Caco-2 (cell line): ENCODE measurements around the gene KCNG3. TPM values are rescaled to one million over a fixed set of nuclear protein-coding genes. Genes with fewer than 3 reads are reported as not detected.

Source experiments
- BruUV-seq: library from RNA; stranded (reverse); fragments of 400-500 nt; replicated peaks from 2 replicates; lab custom pipeline; 2021; lab: Mats Ljungman, UMichigan
- CTCF ChIA-PET: fragments of 300-600 bp; sonication (Branson Sonifier 250); formaldehyde crosslinking; loops from one replicate; lab custom pipeline; 2022; ENCODE audit warnings: antibody characterized with exemption; lab: Charles Lee
- POLR2A ChIA-PET: fragments of 300-600 bp; sonication (Branson Sonifier 250); formaldehyde crosslinking; loops from one replicate; lab custom pipeline; 2022; ENCODE audit warnings: antibody characterized with exemption; lab: Charles Lee
- DNase-seq, 2 experiments: peaks; one replicate each; pipeline versions ENCODE4 v3.0.0 to v3.0.0-alpha.2; 2020 to 2022
- H3K27me3 ChIP-seq: replicated peaks from 2 replicates; pipeline ENCODE4 v1.6.0; 2011; ENCODE audit warnings: low read length; ENCODE audit not compliant: control insufficient read depth, insufficient read depth
- H3K36me3 ChIP-seq: 2 replicates; pipeline ENCODE4 v1.5.1; 2011; ENCODE audit warnings: low read length; ENCODE audit not compliant: control insufficient read depth, insufficient read depth
- H3K4me1 ChIP-seq: fragments of 250-450 bp; sonication (Bioruptor Pico); 2 replicates; pipeline ENCODE4 v1.5.1; 2020; ENCODE audit warnings: mild to moderate bottlenecking
- H3K4me3 ChIP-seq: 2 replicates; pipeline ENCODE4 v1.5.1; 2011; ENCODE audit warnings: low read depth, mild to moderate bottlenecking, control low read depth, low read length
- H3K9me3 ChIP-seq: fragments of 250-450 bp; sonication (Bioruptor Pico); 2 replicates; pipeline ENCODE4 v1.5.1; 2020; ENCODE audit warnings: mild to moderate bottlenecking, moderate library complexity
- H3K27ac Mint-ChIP-seq: one replicate; pipeline ENCODE4 v1.8.0; 2022; ENCODE audit warnings: mixed read lengths; ENCODE audit not compliant: unreplicated experiment
- H3K27me3 Mint-ChIP-seq: one replicate; pipeline ENCODE4 v1.8.0; 2022; ENCODE audit warnings: mixed read lengths; ENCODE audit not compliant: insufficient read depth, unreplicated experiment
- H3K36me3 Mint-ChIP-seq: one replicate; pipeline ENCODE4 v1.8.0; 2022; ENCODE audit warnings: mild to moderate bottlenecking, mixed read lengths; ENCODE audit not compliant: insufficient read depth, unreplicated experiment
- H3K4me1 Mint-ChIP-seq: one replicate; pipeline ENCODE4 v1.8.0; 2022; ENCODE audit warnings: low read depth, mixed read lengths; ENCODE audit not compliant: unreplicated experiment
- H3K4me3 Mint-ChIP-seq: one replicate; pipeline ENCODE4 v1.8.0; 2022; ENCODE audit warnings: mild to moderate bottlenecking, moderate library complexity, mixed read lengths; ENCODE audit not compliant: unreplicated experiment
- H3K9me3 Mint-ChIP-seq: one replicate; pipeline ENCODE4 v1.8.0; 2022; ENCODE audit warnings: mixed read lengths; ENCODE audit not compliant: unreplicated experiment
- CTCF ChIP-seq, 2 experiments: fragments of 200-600 bp in 1 of 2; IDR thresholded peaks; 1 replicate in 1 of 2; 2 replicates in 1 of 2; pipeline versions ENCODE4 v1.5.1 to v1.8.0; 2011 to 2022; ENCODE audit warnings: antibody characterized with exemption in 1 of 2, control low read depth in 1 of 2, inconsistent platforms in 1 of 2, low read depth in 1 of 2, low read length in 1 of 2, mild to moderate bottlenecking in 1 of 2, moderate library complexity in 1 of 2; ENCODE audit not compliant: insufficient read depth in 1 of 2, severe bottlenecking in 1 of 2, unreplicated experiment in 1 of 2
- intact Hi-C: fragments of 100-400 bp; cut with micrococcal nuclease; formaldehyde crosslinking; loops from one replicate; pipeline ENCODE4 v1.10.0; 2022; ENCODE audit not compliant: unreplicated experiment
- total RNA-seq: library from RNA; stranded (reverse); gene quantifications from 2 replicates; pipeline ENCODE4 v1.2.3, GENCODE V29; 2022

The KCNG3 gene
- total RNA-seq, 1 experiment from 2014 or later: 1.1 TPM

- Mint-ChIP-seq H3K9me3 (no peaks in the 10 kb centered on the region), H3K27ac (no peak overlapping the region), H3K27me3 (no peaks in the 10 kb centered on the region), H3K4me3 (no peak overlapping the region), H3K4me1 (no peaks in the 10 kb centered on the region), H3K36me3 (no peaks in the 10 kb centered on the region)
- H3K4me3 ChIP-seq: no peak overlapping the region
- ChIA-PET CTCF (no interaction called here), POLR2A (no interaction called here)
- H3K36me3 ChIP-seq: no peaks in the 10 kb centered on the region
- TF ChIP-seq CTCF (IDR thresholded peaks at IDR 0.05; ENCODE audit: insufficient read depth in 1 of 2, low read depth in 1 of 2, low read length in 1 of 2, severe bottlenecking in 1 of 2, unreplicated experiment in 1 of 2): no peak
- DNase-seq: no peak
- H3K27me3 ChIP-seq: no peaks in the 10 kb centered on the region
- no peaks in the 10 kb centered on the region for H3K4me1 ChIP-seq
- BruUV-seq: no TSS peak
- H3K9me3 ChIP-seq: no peaks in the 10 kb centered on the region
- intact Hi-C loops: no loop called here
These were observed 47.1 kb downstream of the KCNG3 start for GRCh38 chr2:42446503-42447271.

- no peak overlapping the region for H3K4me3 ChIP-seq
- H3K9me3 ChIP-seq: no peaks in the 10 kb centered on the region
- H3K27me3 ChIP-seq: no peaks in the 10 kb centered on the region
- no TSS peak for BruUV-seq
- intact Hi-C loops: no loop called here
- Mint-ChIP-seq H3K4me3 (no peak overlapping the region), H3K9me3 (no peaks in the 10 kb centered on the region), H3K27me3 (no peaks in the 10 kb centered on the region), H3K36me3 (no peaks in the 10 kb centered on the region), H3K4me1 (no peaks in the 10 kb centered on the region), H3K27ac (no peak overlapping the region)
- no peaks in the 10 kb centered on the region for H3K4me1 ChIP-seq
- H3K36me3 ChIP-seq: no peaks in the 10 kb centered on the region
- ChIA-PET POLR2A (no interaction called here), CTCF (no interaction called here)
- TF ChIP-seq CTCF (IDR thresholded peaks at IDR 0.05; ENCODE audit: insufficient read depth in 1 of 2, low read depth in 1 of 2, low read length in 1 of 2, severe bottlenecking in 1 of 2, unreplicated experiment in 1 of 2): no peak
- no peak for DNase-seq
These were observed 49.9 kb downstream of the KCNG3 start for GRCh38 chr2:42443718-42444399.

- no peaks in the 10 kb centered on the region for H3K36me3 ChIP-seq
- no peak overlapping the region for H3K4me3 ChIP-seq
- ChIA-PET CTCF (no interaction called here), POLR2A (no interaction called here)
- Mint-ChIP-seq H3K27me3 (no peaks in the 10 kb centered on the region), H3K4me3 (no peak overlapping the region), H3K9me3 (no peaks in the 10 kb centered on the region), H3K27ac (no peak overlapping the region), H3K4me1 (no peaks in the 10 kb centered on the region), H3K36me3 (no peaks in the 10 kb centered on the region)
- no TSS peak for BruUV-seq
- TF ChIP-seq CTCF (IDR thresholded peaks at IDR 0.05; ENCODE audit: insufficient read depth in 1 of 2, low read depth in 1 of 2, low read length in 1 of 2, severe bottlenecking in 1 of 2, unreplicated experiment in 1 of 2): no peak
- no peaks in the 10 kb centered on the region for H3K4me1 ChIP-seq
- H3K27me3 ChIP-seq: no peaks in the 10 kb centered on the region; the same call in 1 of the 2 replicates
- no peaks in the 10 kb centered on the region for H3K9me3 ChIP-seq
- intact Hi-C loops: no loop called here
- no peak for DNase-seq
These were observed 51.0 kb downstream of the KCNG3 start for GRCh38 chr2:42442774-42443173.
